LoVo (cell line): ENCODE measurements around the gene ZNF385D.

Source experiments
- DNase-seq: peaks from one replicate; pipeline ENCODE4 v3.0.0-alpha.2; 2016; ENCODE audit warnings: low spot score

Gene ZNF385D

DNA sequence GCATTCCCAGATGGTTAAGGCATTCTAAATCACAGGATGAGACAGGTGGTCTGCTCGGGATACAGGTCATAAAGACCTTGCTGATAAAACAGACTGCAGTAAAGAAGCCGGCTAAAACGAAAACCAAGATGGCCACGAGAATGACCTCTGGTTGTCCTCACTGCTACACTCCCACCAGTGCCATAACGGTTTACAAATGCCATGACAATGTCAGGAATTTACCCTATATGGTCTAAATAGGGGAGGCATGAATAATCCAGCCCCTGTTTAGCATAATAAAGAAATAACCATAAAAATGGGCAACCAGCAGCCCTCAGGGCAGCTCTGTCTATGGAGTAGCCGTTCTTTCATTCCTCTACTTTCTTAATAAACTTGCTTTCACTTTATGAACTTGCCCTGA, 151.1 kb downstream of the ZNF385D start:
- no peak for DNase-seq

DNA sequence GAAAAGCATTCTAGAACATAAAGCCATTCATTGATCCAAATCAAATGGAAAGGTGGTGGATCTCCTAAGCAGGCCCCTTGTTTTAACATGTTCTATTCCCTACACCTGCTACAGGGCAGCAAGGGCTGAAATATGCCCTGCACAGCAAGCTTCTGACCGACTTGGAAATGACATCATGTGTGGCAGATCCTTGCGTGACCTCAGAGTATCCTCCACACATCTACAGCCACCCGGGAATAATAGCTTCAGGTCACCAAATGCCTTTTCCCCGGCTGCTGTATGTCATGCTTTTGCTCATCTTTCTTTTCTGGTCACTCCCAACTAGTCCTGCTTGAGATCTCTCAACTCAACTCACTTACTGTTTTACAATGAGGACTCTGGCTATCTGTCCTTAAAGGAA, 158.2 kb downstream of the ZNF385D start:
- DNase-seq, result no peak

DNA sequence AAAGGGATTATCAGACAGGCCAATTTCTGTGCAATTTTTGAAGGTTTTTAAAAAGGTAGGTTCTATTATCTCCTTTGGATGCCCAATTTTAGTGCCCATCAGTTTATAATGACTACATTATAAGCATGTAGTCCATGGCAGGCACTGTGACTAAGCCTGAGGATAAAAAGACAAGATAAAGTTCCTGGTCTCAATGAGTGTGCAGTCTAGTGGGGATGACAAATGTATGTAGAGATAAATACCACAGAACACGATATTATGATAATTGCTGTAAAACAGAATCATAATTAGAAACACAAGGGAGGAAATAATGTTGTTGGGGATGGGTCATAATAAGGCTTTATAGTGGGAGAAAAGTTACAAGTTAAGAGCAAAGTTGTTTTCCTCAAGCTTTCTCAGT, 163.1 kb downstream of the ZNF385D start:
- DNase-seq, result no peak

DNA sequence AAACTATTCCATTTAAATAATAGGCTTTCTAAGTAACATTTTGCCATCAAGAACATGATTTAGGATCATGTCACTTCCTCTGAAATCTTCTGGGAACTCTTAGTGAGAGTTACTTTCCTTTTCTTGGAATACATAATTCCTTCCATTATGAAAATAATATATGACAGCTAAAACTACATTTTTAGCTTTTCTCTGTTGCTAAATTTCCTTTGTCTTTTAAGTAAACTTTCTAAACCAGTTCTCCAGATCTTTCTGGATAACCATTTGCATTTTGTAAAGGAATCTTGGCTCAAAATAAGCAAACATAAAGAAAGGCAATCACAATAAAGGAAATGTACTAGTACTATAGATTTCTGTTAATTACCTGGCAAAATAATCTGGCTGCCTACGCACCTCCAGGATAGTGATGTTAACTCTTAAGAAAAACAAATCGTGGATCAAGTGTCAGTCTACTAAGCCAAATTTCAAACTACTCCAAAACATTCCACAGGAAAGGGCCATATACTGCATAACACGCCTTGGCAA, 165.7 kb downstream of the ZNF385D start:
- no peak for DNase-seq

DNA sequence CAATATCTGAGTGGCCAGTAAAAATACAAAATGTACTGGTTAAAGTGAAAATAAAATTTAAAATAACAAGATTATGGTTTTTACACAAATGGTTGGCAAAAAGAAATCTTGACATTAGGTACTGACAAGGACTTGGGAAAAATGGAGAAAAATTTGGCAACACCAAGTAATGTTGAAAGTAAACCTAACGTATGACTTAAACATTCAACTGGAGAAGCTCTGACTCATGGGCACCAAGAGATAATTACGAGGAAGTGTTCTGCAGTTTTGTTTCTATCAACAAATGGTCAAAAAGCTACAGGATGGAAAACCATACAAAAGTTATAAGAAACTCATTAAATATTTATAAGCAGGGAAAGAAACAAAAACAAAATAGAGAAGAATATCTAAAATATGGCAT, 177.7 kb downstream of the ZNF385D start:
- no peak for DNase-seq

DNA sequence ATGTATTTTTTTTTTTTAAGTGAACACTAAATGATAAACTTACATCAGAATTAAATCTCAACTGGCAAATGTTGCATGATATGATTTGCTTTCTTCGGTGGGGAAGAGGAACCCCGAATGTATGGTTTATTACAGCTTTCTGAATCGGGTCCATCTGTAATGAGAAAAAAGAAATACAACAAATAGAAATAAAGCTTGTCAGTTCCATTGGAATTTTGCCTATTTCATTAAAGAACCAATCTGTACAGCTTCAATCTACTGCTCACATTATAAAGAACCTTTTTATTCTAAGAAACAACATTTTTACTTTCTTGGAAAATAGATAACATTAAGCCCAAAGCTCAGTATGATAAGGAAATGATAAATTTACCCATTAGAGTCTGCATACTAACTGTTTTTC, 186.5 kb downstream of the ZNF385D start:
- DNase-seq, result no peak

DNA sequence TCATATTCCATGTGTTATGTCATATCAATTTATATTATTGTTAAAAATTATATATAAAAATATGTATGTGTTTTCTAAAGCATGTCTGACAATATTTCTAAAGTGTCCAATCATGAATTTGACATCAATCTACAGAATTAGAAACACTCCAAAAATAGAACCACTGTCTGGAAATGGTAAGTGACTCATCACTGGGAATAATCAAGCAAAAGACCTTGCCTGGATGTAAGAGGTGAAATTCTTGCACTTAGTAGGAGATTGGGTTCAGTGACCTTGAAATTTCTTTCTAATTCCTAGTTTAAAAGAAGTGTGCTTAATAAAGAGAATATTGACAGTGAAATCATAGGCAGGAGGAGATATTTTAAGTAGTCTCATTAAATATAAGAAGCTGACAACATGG, 188.8 kb downstream of the ZNF385D start:
- DNase-seq, result no peak

DNA sequence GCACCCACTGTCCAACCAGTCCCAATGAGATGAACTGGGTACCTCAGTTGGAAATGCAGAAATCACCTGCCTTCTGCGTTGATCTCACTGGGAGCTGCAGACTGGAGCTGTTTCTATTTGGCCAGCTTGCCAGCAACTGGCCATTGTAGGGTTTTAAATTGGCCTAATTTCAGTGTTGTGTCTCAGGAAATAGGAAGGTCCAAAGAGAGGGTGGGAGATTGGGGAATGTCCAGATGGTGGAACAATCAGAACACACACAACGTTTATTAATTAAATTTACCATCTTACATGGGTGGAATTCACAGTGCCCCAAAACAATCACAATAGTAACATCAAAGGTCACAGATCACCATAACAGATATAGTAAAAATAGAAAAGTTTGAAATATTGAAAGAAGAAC, 189.5 kb downstream of the ZNF385D start:
- DNase-seq, result no peak

DNA sequence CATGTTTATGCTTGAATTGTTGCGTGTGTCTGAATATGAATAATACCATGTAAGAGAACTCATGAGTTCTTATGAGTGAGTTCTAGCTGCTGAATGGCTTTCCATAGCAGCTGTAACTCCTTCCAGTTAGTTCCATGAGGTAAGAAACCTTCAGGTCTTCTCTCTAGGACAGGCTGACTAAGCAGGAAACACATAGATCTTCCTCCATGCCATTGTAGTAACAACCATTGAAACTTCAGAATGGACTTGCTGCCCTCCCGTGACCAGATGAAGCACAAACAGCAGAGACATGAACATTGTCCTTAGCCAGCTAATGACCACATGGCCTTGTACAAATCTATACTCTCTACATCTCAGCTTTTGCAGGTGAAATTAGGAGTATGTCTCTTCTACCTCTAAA, 200.0 kb downstream of the ZNF385D start:
- DNase-seq, result no peak

DNA sequence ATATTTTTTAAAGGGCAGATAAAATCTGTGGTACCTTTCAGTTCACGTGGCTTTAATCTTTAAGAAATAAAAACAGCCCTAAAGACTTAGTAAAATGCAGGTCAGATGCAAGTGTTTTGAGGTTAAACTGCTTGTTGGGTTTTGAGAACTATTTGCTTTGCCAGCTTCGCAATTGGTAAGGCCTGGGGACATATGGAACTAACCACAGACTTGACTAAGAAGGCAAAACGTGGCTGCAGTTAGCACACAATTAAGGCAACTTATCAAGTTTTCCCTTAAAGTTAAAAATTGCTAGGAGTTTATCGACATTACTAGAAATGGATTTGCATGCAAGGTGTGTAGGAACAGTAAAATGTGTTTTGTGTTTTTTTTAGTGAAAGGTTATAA, 206.9 kb downstream of the ZNF385D start:
- no peak for DNase-seq

DNA sequence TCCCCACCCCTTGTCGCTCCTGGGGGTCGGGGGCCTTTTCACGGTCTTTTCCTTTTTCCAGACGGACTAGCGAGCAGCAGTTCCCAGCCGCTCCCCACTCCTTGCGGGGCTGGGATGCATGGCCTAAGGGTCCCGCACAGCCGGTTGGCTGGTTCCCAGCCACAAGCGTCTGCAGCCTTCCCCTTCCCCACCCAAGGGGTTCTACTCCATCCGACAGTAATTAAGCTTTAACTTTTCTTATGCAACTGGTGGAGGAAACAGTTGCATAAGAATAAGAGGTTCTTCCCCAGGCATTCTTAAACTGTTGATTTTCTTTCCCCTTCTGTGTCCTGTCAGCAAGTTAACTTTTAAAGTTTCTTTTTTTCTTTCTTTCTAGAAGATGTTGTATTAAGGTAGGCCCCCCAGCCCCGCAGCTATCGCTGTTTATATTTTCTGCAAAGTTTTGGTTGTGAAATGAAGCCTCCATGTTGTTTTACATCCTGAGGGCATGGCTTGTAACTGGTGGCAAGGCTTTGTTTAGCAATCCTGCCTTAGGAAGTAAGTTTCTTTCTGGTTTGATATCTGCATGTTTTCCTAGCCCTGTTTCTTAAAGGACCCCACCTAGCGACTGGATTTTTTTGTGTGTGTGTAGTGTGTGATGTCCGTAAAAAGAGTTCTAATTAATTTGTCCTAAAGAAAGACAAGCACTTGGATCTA, 207.5 kb downstream of the ZNF385D start:
- DNase-seq, result no peak

DNA sequence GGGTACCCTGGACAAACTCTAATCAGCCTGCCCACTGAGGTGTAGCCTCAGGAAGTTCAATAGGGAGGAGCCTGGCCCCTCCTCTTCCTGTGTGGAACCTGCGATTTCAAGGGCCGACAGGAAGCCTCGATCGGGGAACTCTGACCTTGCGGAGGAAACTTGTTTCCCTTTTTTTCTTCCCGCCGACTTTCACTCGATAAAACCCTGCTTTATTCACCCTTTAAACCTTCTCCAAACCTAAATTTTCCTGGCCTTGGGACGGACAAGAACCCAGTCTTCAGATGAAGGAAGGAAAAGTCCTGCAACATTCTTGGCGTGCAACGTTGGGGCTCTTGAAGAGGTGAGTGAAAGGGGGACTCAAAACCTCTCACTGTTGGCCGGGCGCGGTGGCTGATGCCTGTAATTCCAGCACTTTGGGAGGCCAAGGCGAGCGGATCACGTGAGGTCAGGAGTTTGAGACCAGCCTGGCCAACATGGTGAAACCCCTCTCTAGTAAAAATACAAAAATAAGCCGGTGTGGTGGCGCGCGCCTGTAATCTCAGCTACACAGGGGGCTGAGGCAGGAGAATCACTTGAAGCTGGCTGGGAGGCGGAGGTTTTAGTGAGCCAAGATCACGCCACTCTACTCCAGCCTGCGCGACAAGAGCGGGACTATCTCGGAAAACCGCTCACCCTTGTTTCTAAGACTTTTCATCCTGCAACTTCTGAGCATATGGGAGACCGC, 208.2 kb downstream of the ZNF385D start:
- DNase-seq, result no peak

DNA sequence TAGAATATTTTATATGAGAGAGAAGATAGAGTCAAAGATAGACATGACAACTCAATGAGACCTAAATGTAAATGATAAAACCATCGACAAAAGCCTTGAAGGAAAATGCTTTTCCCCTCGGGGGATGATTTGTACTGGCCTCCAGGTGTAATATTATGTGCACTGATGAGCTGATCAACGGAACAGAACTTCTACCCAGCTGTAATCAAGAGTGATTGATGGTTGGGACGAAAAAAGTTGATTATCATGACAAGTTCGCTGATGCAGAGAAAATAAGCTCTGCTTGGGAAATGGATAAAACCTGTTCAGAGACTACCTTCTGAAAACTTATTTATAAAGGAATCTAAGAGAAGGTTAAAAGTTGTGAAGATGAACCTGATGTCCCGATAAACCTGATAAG, 210.7 kb downstream of the ZNF385D start:
- DNase-seq, result no peak

DNA sequence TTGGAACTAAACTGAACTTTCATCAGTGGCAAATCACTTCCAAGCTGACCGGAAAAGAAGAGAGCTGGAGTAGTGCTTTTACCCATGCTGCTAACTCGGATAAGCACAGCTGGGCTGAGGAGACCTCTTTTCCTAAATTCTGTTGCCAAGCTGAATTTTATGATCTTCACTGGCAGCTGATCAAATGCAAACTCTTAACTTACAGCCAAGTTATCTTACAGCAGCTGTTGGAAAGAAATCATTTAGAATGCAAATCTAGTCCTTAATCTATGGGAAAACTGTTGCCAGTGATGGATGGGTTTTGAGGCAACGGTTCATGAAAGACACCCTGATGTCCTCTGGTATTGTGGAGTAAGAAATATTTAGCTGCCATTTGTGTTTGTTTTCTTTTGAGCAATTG, 216.5 kb downstream of the ZNF385D start:
- no peak for DNase-seq

DNA sequence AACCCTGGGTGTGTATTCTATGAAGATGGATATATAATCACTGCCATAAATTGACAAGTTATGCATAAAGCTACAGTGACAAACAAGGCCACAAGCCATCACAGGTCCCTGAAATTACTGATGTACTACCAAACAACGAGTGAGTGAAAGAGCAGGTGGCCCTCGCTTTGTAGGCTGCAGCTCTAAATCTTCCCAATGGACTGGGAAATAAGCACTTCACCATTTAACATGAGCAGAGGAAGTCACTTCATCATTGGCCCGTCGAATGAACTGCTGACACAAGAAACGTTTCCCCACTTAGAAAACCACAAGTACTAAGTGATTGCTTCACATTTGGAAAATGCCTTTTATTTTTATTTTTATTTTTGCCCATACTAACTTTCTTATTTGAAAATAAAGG, 218.0 kb downstream of the ZNF385D start:
- no peak for DNase-seq

DNA sequence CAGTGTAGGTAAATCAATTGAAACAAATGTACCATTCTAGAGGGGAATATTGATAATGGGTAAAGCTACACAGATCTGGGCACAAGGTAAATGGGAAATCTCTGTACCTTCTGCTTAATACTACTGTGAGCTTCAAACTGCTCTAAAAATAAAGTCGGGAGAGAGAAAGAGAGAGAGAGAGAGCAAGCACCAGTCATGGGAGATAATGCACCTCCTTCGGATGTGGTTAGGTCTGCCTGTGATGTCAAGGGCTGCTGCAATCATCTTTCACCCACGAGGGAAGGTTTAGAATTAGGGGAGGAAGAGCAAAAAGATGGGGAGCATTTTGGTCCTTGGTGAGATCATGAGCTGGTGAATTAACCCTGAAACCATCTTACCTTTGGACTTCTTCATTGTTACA, 219.1 kb downstream of the ZNF385D start:
- DNase-seq, result no peak

DNA sequence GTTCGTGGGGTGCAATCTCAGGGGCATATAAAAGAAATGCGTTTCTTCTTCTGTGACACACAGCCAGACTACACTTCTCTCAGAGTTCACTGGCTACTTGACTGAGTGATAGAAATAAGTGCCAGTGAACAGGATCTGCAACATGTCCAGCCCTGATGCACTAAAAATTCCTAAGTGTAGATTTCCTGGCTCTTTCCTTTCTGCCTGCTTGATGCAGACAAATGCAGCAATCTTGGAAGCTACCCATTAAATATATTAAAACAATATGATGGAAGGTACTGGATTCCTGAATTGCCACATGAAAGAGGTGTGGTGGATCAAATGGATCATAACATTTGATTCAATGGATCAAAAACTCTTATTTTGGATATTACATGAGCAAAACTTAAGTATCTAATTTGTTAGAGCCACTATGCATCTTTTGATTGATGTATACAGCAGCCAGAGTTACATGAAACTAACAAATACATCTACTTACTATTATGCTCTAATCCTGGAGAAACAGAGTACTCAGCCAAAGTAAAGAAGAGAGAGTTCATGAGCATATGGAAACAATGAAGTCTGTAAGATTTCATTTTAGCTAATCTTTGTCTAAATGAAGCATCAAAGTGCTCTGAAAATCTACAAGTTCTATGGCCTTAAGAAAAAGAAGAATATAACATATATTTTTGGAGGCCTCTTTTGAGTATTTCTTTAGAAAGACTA, 222.6 kb downstream of the ZNF385D start:
- DNase-seq, result no peak

DNA sequence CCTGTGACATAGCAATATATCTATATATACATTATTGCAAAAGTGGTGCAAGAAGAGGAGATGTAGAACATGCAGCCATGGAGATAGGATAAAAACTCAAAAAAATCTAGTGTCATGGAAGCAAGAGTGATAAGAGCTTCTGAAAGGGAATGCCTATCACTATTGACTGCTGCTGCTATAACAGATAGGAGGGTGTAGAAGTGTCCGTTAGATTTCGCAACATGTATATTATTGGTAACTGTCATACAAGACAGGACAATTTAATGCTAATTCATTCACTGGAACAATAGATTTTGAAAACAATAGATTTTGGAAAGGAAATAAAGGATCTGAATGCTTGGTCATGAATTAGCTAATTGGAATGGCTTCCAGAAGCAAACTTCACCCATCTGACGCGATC, 224.5 kb downstream of the ZNF385D start:
- no peak for DNase-seq

DNA sequence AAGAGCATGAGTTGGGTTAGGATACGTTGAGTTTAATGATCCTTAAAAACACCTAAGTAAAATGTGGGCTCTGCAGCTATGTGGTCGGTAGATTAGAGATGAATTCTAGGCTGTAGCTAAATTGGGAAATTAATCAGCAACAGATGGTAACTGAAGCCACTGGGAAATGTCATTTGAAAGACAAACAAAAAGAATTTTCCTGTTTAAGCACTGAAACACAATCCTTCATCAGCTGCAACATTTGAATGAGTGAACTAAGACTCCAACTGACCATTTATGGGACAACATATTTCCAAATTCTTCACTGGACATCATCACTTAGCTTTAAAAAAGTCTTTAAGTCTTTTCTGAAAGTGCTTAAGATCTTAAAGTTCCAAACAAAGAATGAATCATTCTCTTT, 226.9 kb downstream of the ZNF385D start:
- DNase-seq, result no peak

DNA sequence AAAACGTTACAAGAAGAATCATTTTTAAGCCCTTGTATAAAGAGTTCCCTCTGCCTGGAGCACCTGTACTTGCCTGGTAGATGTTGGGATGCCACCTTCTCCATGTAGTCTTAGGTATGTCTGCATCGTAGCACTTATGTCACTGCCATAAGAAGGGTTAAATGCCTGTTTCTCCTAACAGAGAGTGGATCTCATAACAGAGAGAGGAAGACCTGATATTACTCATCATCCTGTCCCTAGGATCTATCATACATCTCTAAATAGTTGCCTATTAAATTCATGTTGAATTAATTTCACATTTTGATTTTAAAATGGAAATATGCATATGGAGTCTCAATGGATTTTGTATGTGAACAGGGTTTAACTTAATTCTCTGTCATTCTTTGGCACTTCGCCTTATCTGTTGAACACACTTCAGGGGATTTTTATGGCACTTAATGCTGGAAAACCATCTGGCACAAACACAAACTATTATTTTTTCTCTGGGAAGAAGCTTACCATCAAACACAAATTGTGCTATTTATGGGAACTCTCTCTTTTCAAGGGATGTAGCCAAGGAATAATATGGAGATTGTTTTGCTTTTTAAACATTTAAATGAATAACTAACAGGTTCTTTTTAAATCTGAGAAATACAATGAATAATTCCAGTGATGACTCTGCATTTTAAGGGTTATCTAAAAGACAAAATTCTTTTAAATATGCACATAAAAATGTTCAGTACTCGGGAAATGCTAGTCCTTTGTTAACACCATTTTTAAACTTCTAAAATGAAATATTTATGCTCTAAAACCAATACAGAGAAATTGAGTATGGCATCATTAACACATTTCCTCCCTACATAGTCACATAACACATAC, 230.7 kb downstream of the ZNF385D start:
- no peak for DNase-seq

DNA sequence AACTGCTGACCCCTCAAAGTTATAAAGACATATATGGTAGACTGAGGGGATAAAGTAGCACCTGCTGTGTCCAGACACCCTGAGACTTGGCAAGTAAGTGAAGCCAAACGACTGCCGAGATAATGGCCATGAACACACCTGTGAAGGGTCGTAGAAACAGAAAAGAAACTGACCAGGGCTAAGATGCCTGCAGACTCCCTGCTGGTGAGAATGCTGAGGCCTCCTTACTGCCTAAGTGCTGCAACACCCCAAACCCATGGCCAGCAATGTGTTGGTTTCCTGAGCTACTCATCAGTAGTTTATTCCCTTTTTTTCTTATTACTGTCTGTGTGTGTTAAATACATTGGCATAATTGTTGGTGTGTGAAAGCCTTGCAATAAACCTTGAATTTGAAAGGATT, 233.8 kb downstream of the ZNF385D start:
- DNase-seq, result no peak

DNA sequence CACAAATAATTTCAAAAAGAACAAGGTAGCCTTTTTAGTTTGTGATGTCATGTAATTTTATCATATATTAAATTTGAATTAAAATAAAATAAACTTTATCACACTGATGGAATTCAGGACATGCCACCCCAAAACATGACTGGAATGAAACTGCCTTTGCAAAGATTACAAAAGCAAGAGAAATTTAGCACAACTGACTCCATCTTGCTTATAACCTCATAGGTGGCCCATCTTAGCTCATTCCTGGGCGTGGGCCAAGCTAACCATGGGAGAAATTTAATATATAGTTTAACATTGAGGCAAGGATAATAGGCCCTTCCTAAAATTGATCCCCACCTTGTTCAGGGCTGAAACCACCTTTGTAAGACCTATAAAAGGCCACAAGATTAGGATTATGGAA, 235.6 kb downstream of the ZNF385D start:
- no peak for DNase-seq
